GM21528 (cell line): Measurements from ENCODE around the gene WNT1.

Experiments used
- ATAC-seq: cut with Tn5 transposase; IDR thresholded peaks from one replicate; pipeline ENCODE4 v1.9.1; 2021; ENCODE audit warnings: mild to moderate bottlenecking, moderate library complexity; ENCODE audit not compliant: unreplicated experiment, low FRiP score

WNT1 gene

DNA sequence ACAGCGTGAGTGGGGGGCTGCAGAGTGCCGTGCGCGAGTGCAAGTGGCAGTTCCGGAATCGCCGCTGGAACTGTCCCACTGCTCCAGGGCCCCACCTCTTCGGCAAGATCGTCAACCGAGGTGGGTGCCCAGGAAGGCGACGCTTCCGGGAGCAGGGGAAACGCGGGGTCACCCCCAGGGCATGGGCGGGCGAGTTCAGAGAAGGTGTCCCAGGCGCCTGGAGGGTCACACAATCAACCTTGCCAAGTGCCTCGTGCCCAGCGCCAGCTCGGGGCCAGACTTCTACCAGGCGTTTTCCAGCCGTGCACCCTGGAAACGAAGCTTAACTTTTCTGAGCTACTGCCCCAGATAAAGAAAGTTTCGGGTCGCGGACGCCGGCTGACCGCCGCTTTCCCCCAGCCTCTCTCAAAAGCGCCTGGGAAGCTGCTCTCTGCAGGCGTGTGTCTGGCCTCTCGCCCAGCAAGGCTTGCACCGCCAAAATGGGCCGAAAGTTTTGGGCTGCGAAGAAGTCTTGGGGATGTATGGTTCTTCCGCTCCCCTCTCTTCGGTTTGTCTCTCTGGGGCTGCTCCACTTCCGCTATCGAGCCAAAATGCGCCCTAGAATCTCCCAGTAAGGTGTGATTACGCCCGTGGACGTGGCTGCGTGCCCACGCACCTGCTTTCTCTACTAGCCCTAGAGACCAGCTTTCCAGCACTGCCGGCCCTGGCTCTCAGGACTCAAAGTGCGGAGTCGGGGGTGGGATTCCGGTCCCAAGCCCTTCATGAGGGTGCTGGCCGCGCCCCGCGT, 1.7 kb downstream of the WNT1 start:
- no peak for ATAC-seq

GRCh38 chr12:48980389-48980952, 2.3 kb downstream of the WNT1 start:
- ATAC-seq = no peak

GRCh38 chr12:48980953-48981756, 3.0 kb downstream of the WNT1 start:
- ATAC-seq = no peak

- ATAC-seq = no peak
Observed at GRCh38 chr12:48981757-48982157, 3.6 kb downstream of the WNT1 start.

GRCh38 chr12:48982397-48983080, 4.4 kb downstream of the WNT1 start:
- no peak for ATAC-seq

- no peak for ATAC-seq
Observed at GRCh38 chr12:48985475-48985897, 7.4 kb downstream of the WNT1 start.

DNA sequence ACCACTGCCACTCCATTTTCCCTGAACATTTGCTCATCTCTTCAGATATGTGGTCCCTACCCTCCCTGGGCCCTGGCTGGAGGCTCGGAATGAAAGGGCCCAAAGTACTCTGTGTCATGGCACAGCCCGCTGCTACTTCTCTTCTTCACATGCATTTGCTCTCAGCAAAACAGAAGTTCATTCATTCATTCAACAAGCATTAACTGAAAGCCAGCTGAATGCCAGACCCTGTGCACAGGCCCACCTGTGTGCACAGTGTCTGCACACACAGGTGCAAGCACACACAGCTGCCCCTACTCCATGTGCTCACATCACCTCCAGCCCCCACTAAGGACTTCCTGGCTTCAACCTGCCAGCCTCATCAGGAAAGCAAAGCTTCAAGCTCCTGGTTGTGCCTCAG, 7.8 kb downstream of the WNT1 start:
- no peak for ATAC-seq

DNA sequence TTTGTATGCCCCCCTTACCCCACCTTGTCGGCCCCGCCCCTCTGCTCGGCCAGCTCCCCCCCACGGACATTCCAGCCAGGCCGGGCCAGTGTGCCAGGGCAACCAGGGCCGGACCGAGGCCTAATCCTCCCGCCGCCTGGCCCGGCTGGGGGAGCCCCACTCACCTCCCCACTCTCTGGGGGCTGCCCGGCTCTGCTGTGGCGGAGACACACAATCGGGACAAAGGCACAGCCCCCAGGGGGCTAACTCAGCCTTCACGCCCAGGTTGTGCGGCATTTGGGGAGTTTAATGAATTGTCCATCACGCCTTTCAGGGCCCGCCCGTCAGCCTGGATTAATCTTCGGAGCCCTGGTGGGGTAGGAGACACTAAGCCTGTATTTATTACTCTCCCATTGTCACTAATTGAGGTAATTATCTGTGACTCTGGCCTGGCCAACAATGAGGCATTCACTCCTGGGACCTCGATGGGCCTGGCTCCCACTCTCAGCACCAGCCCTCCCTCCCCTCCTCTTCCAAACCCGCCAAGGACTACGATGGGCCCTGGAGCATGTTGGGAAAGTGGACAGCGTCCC, 8.7 kb downstream of the WNT1 start:
- ATAC-seq = no peak

GRCh38 chr12:48988030-48988649, 10.0 kb downstream of the WNT1 start:
- no peak for ATAC-seq

- ATAC-seq = no peak
Observed at GRCh38 chr12:48990552-48990951, 12.4 kb downstream of the WNT1 start.

- ATAC-seq = no peak
Observed at GRCh38 chr12:48991247-48992050, 13.3 kb downstream of the WNT1 start.

GRCh38 chr12:48993787-48994186, 15.7 kb downstream of the WNT1 start:
- ATAC-seq = no peak

DNA sequence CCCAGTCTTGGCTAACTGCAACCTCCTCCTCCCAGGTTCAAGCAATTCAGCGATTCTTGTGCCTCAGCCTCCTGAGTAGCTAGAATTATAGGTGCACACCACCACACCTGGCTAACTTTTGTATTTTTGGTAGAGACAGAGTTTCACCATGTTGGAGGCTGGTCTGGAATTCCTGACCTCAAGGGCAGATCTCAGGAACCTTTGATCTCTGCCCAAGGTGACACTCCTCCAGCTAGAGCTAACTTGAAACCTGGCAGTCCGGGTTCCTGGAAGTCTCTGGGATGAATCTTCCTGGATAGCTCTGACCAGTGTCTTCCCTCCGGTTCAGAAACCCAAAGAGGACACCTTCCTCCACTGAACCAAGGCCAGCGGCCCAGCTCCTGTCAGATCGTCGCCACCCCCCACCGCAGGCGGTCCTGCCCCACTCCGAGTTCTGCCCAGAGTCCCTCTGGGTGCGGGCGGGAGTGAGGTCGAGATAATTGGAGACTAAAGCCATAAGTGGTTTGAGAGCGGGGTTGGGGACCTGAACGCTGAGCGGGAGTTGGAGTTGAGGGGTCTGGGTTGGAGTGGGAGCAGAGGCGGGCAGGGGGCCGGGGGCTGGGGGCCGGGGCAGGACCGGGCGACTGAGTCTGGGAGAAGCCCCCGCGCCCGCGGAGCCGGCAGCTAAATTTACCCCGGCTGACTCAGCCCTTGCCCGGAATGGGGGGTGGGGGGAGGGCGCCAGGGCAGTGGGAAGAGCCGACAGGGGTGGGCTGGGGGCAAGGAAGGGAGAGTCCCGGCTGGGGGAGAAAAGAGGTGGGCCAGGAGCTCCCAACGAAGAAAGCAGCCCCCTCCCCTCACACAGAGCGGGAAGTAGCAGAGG, 16.3 kb downstream of the WNT1 start:
- ATAC-seq = no peak

GRCh38 chr12:48995086-48995879, 17.2 kb downstream of the WNT1 start:
- no peak for ATAC-seq

DNA sequence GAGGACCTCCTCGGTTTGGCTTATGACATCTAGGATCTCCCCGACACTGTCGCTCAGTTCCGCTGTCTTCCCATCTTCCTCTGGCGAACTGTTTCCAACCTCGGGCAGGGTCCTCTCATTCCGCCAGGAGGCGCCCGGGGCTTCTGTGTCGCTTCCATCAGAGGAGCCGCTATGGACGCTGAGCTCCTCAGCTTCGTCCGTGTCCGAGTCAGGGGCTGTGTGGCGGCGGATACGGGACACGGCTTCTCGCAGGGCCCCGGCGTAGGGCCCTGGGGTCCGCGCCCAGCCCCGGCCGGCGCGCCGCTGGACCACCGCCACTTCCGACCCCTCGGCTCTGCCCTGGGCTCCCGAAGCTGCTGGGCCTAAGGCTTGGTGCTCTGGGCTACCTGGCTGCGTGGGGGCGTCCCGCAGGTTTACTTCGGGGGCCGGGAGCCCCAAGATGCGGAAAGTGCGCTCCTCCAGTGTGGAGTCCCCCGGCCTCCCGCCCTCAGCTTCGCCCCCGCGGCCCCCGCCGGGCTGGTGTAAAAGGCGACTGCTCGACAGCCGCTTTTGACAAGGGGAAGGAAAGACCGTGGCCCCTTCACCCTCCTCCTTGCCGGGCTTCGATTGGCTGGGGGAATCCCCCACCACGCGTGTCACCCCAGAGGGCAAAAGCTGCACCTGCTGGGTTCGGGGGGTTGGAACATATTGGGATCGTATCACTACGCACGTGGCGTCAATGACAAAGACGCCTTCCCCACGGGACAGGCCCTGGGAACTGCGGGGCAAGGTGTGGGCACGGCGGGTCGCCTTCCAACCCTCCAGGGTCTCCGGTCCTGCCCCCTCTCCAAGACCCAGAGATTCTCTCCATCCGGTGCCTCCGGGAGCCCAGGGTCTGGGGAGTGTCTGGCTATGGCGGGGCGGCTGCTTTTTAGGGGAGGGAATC, 18.9 kb downstream of the WNT1 start:
- ATAC-seq = no peak

GRCh38 chr12:48997719-48998496, 19.8 kb downstream of the WNT1 start:
- peak; percentile 43 for ATAC-seq
